GM12872 (cell line): ENCODE data around the gene MGAT4A.

Source experiments
- CTCF ChIP-seq: IDR thresholded peaks from 3 replicates; pipeline ENCODE4 v1.5.1; 2011; ENCODE audit warnings: low read depth, mild to moderate bottlenecking, low read length, moderate library complexity; ENCODE audit not compliant: insufficient read depth

Gene MGAT4A

GRCh38 chr2:98726735-98727368, 4.1 kb downstream of the MGAT4A start:
- TF ChIP-seq CTCF, result no peak

- TF ChIP-seq CTCF, result no peak
Observed at GRCh38 chr2:98726205-98726604, 4.7 kb downstream of the MGAT4A start.

GRCh38 chr2:98720286-98720685, 10.6 kb downstream of the MGAT4A start:
- no peak for TF ChIP-seq CTCF

GRCh38 chr2:98717621-98718020, 13.3 kb downstream of the MGAT4A start:
- no peak for TF ChIP-seq CTCF

- TF ChIP-seq CTCF, result no peak
Observed at GRCh38 chr2:98716786-98717185, 14.1 kb downstream of the MGAT4A start.

GRCh38 chr2:98715812-98716451, 15.0 kb downstream of the MGAT4A start:
- TF ChIP-seq CTCF, result no peak

DNA sequence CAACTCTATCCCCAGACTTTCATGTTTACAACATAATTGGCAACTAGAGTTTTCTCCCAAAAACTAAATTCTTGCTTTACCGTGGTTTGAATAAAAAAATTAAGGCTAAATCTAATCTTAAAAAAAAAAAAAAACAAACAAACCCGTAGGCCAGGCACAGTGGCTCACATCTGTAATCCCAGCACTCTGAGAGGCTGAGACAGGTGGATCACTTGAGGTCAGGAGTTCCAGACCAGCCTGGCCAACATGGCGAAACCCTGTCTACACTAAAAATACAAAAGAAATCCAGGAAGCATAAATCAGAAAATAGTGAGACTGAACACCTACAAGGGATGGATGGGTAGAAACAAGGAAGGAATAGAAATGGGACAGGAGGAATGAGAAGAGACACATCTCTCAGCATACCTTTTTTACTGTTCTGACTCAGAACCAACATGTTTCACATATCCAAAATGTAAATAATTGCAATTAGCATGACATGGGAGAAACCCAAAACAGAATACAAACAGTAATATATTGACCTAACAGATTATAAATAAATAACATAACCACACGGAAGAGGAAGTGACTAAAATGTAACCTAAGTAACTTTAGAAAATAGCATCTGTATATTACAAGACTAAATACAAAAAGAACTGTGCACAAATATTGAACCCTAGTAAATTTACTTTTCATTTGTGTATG, 17.5 kb downstream of the MGAT4A start:
- TF ChIP-seq CTCF, result no peak
